Endodermal cell (in vitro differentiated cells): Measurements from ENCODE around the gene ARHGAP26. TPM values are rescaled to one million over a fixed set of nuclear protein-coding genes. Genes with fewer than 3 reads are reported as not detected.

Source experiments
- DNase-seq: peaks from one replicate; pipeline ENCODE4 v3.0.0-alpha.2; 2017
- H3K27ac ChIP-seq: 2 replicates; pipeline ENCODE4 v1.5.1; 2013; ENCODE audit warnings: mild to moderate bottlenecking, low read depth, low read length, moderate library complexity
- H3K27me3 ChIP-seq: 2 replicates; pipeline ENCODE4 v1.6.1; 2013; ENCODE audit warnings: mild to moderate bottlenecking, low read length, moderate library complexity; ENCODE audit not compliant: insufficient read depth, control insufficient read depth, poor library complexity, severe bottlenecking
- H3K36me3 ChIP-seq: 2 replicates; pipeline ENCODE4 v1.7.0; 2013; ENCODE audit warnings: mild to moderate bottlenecking, low read length, moderate library complexity; ENCODE audit not compliant: control insufficient read depth, insufficient read depth
- H3K4me1 ChIP-seq: one replicate; pipeline ENCODE4 v1.7.0; 2013; ENCODE audit warnings: low read length; ENCODE audit not compliant: control insufficient read depth, insufficient read depth
- H3K4me3 ChIP-seq: 2 replicates; pipeline ENCODE4 v1.5.1; 2013; ENCODE audit warnings: mild to moderate bottlenecking, low read length, moderate library complexity
- H3K9ac ChIP-seq: 2 replicates; pipeline ENCODE4 v1.6.1; 2013; ENCODE audit warnings: mild to moderate bottlenecking, low read length, moderate library complexity; ENCODE audit not compliant: poor library complexity, severe bottlenecking; ENCODE audit errors: extremely low read depth
- H3K9me3 ChIP-seq: 2 replicates; pipeline ENCODE4 v1.6.1; 2013; ENCODE audit warnings: mild to moderate bottlenecking, low read length, moderate library complexity; ENCODE audit not compliant: control insufficient read depth
- H3K27ac Mint-ChIP-seq: 2 replicates; pipeline ENCODE4 v1.8.0; 2020; ENCODE audit warnings: mixed read lengths
- H3K27me3 Mint-ChIP-seq: 2 replicates; pipeline ENCODE4 v1.8.0; 2021; ENCODE audit warnings: mild to moderate bottlenecking, mixed read lengths; ENCODE audit not compliant: insufficient read depth
- H3K36me3 Mint-ChIP-seq: 2 replicates; pipeline ENCODE4 v1.8.0; 2020; ENCODE audit warnings: low read depth, mixed read lengths
- H3K4me1 Mint-ChIP-seq: 2 replicates; pipeline ENCODE4 v1.8.0; 2020; ENCODE audit warnings: mixed read lengths
- H3K4me3 Mint-ChIP-seq: 2 replicates; pipeline ENCODE4 v1.8.0; 2020; ENCODE audit warnings: mild to moderate bottlenecking, moderate library complexity, mixed read lengths
- H3K9me3 Mint-ChIP-seq: 2 replicates; pipeline ENCODE4 v1.8.0; 2020; ENCODE audit warnings: mild to moderate bottlenecking, mixed read lengths
- WGBS, 2 experiments: methylation state at CpG; one replicate each; pipeline versions ENCODE4 v1.1.5 to v1.1.7; 2013; ENCODE audit warnings: missing lambda C conversion rate in 2 of 2, mixed read lengths in 1 of 2; ENCODE audit not compliant: insufficient coverage in 1 of 2, insufficient read length in 1 of 2; 5-methylcytosine and 5-hydroxymethylcytosine counted together
- total RNA-seq, 2 donors: library from RNA; stranded (reverse); fragmentation: NEBNext Ultra II Directional in 1 of 2; extraction: Animal tissue kit (Norgen Biotek cat#: 25700) in 1 of 2; gene quantifications; 2 replicates in 1 of 2; 3 replicates in 1 of 2; pipeline ENCODE4 v1.2.1, GENCODE V29; 2021
- TF ChIP-seq, protein P1 (sequence below): fragments of 200-600 bp; sonication (generic); conservative IDR thresholded peaks from 2 replicates; pipeline ENCODE4 v1.5.0; 2021; ENCODE audit warnings: antibody characterized with exemption, mild to moderate bottlenecking

The ARHGAP26 gene
- total RNA-seq, 2 donors from 2014 or later = 49.2 to 60.5 TPM

DNA sequence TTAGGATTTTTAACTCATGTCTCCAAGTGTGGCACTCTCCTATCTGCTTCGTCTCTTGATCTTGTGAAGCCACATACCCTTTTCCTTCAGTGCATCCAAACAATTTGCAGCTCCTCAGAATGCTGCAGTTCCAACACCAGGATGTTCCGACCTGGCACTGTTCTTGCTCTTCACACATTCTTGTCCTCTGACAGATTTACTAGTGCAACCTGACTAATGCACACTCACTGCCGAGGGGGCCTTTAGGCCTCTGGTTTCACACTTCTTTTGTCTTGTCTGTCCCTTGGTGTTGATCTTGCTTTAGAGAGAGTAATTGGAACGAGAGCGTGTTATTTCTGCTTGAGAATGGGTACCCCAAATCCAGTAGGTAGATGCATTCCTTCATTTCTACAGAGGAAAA is 15.0 kb downstream of the ARHGAP26 start:
- TF ChIP-seq, protein P1, sequence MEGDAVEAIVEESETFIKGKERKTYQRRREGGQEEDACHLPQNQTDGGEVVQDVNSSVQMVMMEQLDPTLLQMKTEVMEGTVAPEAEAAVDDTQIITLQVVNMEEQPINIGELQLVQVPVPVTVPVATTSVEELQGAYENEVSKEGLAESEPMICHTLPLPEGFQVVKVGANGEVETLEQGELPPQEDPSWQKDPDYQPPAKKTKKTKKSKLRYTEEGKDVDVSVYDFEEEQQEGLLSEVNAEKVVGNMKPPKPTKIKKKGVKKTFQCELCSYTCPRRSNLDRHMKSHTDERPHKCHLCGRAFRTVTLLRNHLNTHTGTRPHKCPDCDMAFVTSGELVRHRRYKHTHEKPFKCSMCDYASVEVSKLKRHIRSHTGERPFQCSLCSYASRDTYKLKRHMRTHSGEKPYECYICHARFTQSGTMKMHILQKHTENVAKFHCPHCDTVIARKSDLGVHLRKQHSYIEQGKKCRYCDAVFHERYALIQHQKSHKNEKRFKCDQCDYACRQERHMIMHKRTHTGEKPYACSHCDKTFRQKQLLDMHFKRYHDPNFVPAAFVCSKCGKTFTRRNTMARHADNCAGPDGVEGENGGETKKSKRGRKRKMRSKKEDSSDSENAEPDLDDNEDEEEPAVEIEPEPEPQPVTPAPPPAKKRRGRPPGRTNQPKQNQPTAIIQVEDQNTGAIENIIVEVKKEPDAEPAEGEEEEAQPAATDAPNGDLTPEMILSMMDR = no peak
- Histone ChIP-seq H3K4me3 (no peak overlapping the region), H3K9me3 (no peaks in the 10 kb centered on the region), H3K9ac (no peak overlapping the region), H3K4me1 (peaks cover 9% of the 10 kb centered on the region), H3K27me3 (no peaks in the 10 kb centered on the region), H3K27ac (no peak overlapping the region), H3K36me3 (no peaks in the 10 kb centered on the region)
- Mint-ChIP-seq H3K27ac (no peak overlapping the region), H3K4me3 (no peak overlapping the region), H3K4me1 (peaks cover 44% of the 10 kb centered on the region), H3K36me3 (no peaks in the 10 kb centered on the region), H3K9me3 (no peaks in the 10 kb centered on the region), H3K27me3 (no peaks in the 10 kb centered on the region)
- no peak for DNase-seq
- 93 to 97% methylated on average over 3 to 5 of the region's 5 CpGs for WGBS, 2 experiments

GRCh38 chr5:142789206-142789605 is 19.0 kb downstream of the ARHGAP26 start:
- peaks cover 29% of the 10 kb centered on the region for H3K4me1 Mint-ChIP-seq
- no peaks in the 10 kb centered on the region for H3K4me1 ChIP-seq
- no peaks in the 10 kb centered on the region for H3K36me3 Mint-ChIP-seq
- no peak overlapping the region for H3K9ac ChIP-seq
- no peaks in the 10 kb centered on the region for H3K36me3 ChIP-seq
- H3K9me3 Mint-ChIP-seq = no peaks in the 10 kb centered on the region
- TF ChIP-seq, protein P1 = no peak
- H3K4me3 ChIP-seq = no peak overlapping the region
- H3K4me3 Mint-ChIP-seq = no peak overlapping the region
- H3K27ac ChIP-seq = no peak overlapping the region
- no peaks in the 10 kb centered on the region for H3K27me3 Mint-ChIP-seq
- H3K27ac Mint-ChIP-seq = no peak overlapping the region
- 100% methylated on average over 1 of the region's 1 CpG; no CpG with 5 or more reads in 1 of the 2 experiments for WGBS, 2 experiments
- no peaks in the 10 kb centered on the region for H3K27me3 ChIP-seq
- DNase-seq = no peak
- no peaks in the 10 kb centered on the region for H3K9me3 ChIP-seq

DNA sequence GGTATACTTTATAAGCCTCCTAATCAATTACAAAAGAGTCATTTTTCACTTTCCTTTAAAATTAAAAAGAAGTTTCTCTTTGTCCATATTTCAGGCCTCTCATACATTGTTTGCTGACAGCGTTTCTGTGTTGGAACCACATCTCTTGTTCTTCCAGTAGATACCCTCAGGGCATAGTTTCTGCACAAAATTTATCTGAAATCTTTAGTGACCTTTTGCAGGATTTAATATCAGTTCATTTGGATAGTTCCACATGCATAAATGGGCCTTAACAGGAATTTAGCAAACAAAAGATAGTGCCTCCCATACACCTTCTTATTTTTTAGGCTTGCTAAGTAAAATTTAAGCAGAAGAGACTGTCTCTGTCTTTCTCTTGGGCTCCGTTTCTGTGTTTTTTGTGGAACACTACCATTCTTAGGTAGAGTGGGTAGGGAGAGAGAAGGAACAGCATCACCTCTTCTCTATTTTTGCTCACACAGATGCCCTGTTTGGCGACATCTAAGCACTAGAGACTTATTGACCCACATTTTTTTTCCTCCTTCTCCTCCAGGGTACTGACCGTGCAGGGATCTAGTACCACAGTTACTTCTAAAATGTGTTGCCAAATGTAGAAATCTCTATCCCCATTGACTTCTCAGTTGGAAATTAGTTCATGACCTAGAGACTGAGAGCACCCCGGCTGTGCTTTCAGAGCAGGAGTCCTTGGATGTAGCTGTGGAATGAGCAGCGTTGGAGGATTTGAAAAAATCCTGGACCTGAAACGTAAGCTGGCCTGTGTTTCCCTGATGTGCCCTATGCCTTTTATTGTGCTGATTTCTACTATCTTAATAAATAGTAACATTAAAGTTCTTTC is 22.1 kb downstream of the ARHGAP26 start:
- Histone ChIP-seq H3K9me3 (no peaks in the 10 kb centered on the region), H3K27me3 (no peaks in the 10 kb centered on the region), H3K4me1 (no peaks in the 10 kb centered on the region), H3K4me3 (no peak overlapping the region), H3K36me3 (no peaks in the 10 kb centered on the region), H3K27ac (no peak overlapping the region), H3K9ac (no peak overlapping the region)
- Mint-ChIP-seq H3K9me3 (no peaks in the 10 kb centered on the region), H3K4me3 (no peak overlapping the region), H3K4me1 (peaks cover 45% of the 10 kb centered on the region), H3K27ac (no peak overlapping the region), H3K27me3 (no peaks in the 10 kb centered on the region), H3K36me3 (no peaks in the 10 kb centered on the region)
- TF ChIP-seq, protein P1 = no peak
- 83 to 96% methylated on average over 2 to 7 of the region's 7 CpGs for WGBS, 2 experiments
- no peak for DNase-seq
